SK-N-SH (cell line): ENCODE data around the gene MYLK4. TPM values are rescaled to one million over a fixed set of nuclear protein-coding genes. Genes with fewer than 3 reads are reported as not detected.

Experiments
- CTCF ChIA-PET: fragments of 300-600, 350-600 bp; formaldehyde crosslinking; extraction: SDS; loops from one replicate; lab custom pipeline; 2021; lab: Yijun Ruan, JAX
- POLR2A ChIA-PET: fragments of 350-600 bp; sonication (Branson Sonifier 250); formaldehyde crosslinking; extraction: SDS; loops from one replicate; lab custom pipeline; 2020; ENCODE audit warnings: antibody characterized with exemption, inconsistent platforms; lab: Yijun Ruan, JAX
- DNase-seq: peaks from one replicate; pipeline ENCODE4 v3.0.0; 2012
- H2AFZ ChIP-seq: fragments of 200-600 bp; sonication (generic); 2 replicates; pipeline ENCODE4 v1.8.1; 2016; ENCODE audit warnings: antibody characterized with exemption, mild to moderate bottlenecking, low read depth
- H3F3A ChIP-seq: fragments of 200-600 bp; sonication (generic); replicated peaks from 2 replicates; pipeline ENCODE3; 2016; ENCODE audit warnings: antibody characterized with exemption, mild to moderate bottlenecking; ENCODE audit not compliant: insufficient read depth
- H3K27ac ChIP-seq, 2 experiments: fragments of 200-500 bp in 1 of 2; fragments of 200-600 bp in 1 of 2; sonication (Bioruptor generic) in 1 of 2; sonication (generic), shearing (Covaris generic) in 1 of 2; 2 replicates each; pipeline versions ENCODE4 v1.5.1 to v1.6.1; 2014 to 2016; ENCODE audit warnings: low read depth in 2 of 2, inconsistent platforms in 1 of 2, low read length in 1 of 2, mild to moderate bottlenecking in 1 of 2, mixed read lengths in 1 of 2
- H3K27me3 ChIP-seq: fragments of 200-600 bp; sonication (generic), shearing (Covaris generic); 2 replicates; pipeline ENCODE4 v1.6.1; 2016; ENCODE audit warnings: mixed run types; ENCODE audit not compliant: insufficient read depth
- H3K36me3 ChIP-seq, 2 experiments: fragments of 200-500 bp in 1 of 2; fragments of 200-600 bp in 1 of 2; sonication (Bioruptor generic) in 1 of 2; sonication (generic) in 1 of 2; replicated peaks in 1 of 2; 2 replicates each; pipeline versions ENCODE3 to v1.5.1; 2014 to 2016; ENCODE audit warnings: low read length in 1 of 2, mild to moderate bottlenecking in 1 of 2; ENCODE audit not compliant: insufficient read depth in 2 of 2, control insufficient read depth in 1 of 2
- H3K4me1 ChIP-seq, 2 experiments: fragments of 200-500 bp in 1 of 2; fragments of 200-600 bp in 1 of 2; sonication (Bioruptor generic) in 1 of 2; sonication (generic), shearing (Covaris generic) in 1 of 2; 2 replicates each; pipeline versions ENCODE4 v1.5.1 to v1.6.1; 2014 to 2016; ENCODE audit warnings: low read depth in 1 of 2, low read length in 1 of 2, mixed run types in 1 of 2; ENCODE audit not compliant: insufficient read depth in 2 of 2, control insufficient read depth in 1 of 2
- H3K4me2 ChIP-seq: fragments of 200-600 bp; sonication (generic), shearing (Covaris generic); 2 replicates; pipeline ENCODE4 v1.6.1; 2017; ENCODE audit warnings: mixed run types
- H3K4me3 ChIP-seq, 2 experiments: fragments of 200-500 bp in 1 of 2; fragments of 200-600 bp in 1 of 2; sonication (Bioruptor generic) in 1 of 2; sonication (generic), shearing (Covaris generic) in 1 of 2; 2 replicates each; pipeline versions ENCODE4 v1.5.1 to v1.8.1; 2014 to 2016; ENCODE audit warnings: low read depth in 2 of 2, inconsistent platforms in 1 of 2, low read length in 1 of 2, mild to moderate bottlenecking in 1 of 2, mixed read lengths in 1 of 2, moderate library complexity in 1 of 2
- H3K79me2 ChIP-seq: fragments of 200-600 bp; sonication (generic); 2 replicates; pipeline ENCODE4 v1.8.1; 2017; ENCODE audit warnings: mild to moderate bottlenecking; ENCODE audit not compliant: insufficient read depth
- H3K9ac ChIP-seq: fragments of 200-600 bp; sonication (generic); 2 replicates; pipeline ENCODE4 v1.6.1; 2017; ENCODE audit warnings: mixed run types
- H3K9me2 ChIP-seq: fragments of 200-600 bp; sonication (generic); 2 replicates; pipeline ENCODE4 v1.6.1; 2017; ENCODE audit warnings: mixed run types
- H3K9me3 ChIP-seq: fragments of 200-600 bp; sonication (generic); 2 replicates; pipeline ENCODE4 v1.6.1; 2017; ENCODE audit warnings: mixed run types, mild to moderate bottlenecking, moderate library complexity
- H4K20me1 ChIP-seq: fragments of 200-600 bp; sonication (generic); 2 replicates; pipeline ENCODE4 v1.6.1; 2017; ENCODE audit warnings: mild to moderate bottlenecking, mixed run types; ENCODE audit not compliant: insufficient read depth
- CHD2 ChIP-seq: fragments of 150-350 bp; IDR thresholded peaks from 2 replicates; pipeline ENCODE4 v1.6.1; 2018; ENCODE audit warnings: low read length; ENCODE audit not compliant: partially characterized antibody
- ELF1 ChIP-seq: IDR thresholded peaks from 2 replicates; pipeline ENCODE4 v1.4.0; 2012
- FOSL2 ChIP-seq: IDR thresholded peaks from 2 replicates; pipeline ENCODE4 v1.4.0; 2012; ENCODE audit warnings: low read depth, mild to moderate bottlenecking, moderate library complexity, borderline replicate concordance
- MEF2A ChIP-seq: IDR thresholded peaks from 2 replicates; pipeline ENCODE4 v1.4.0; 2012; ENCODE audit warnings: low read depth, borderline replicate concordance
- POLR2AphosphoS5 ChIP-seq: IDR thresholded peaks from 2 replicates; pipeline ENCODE4 v1.6.1; 2012; ENCODE audit warnings: low read depth, low read length
- RCOR1 ChIP-seq: fragments of 150-350 bp; IDR thresholded peaks from 2 replicates; pipeline ENCODE4 v1.6.1; 2017; ENCODE audit warnings: antibody characterized with exemption, low read length
- RFX5 ChIP-seq: IDR thresholded peaks from 2 replicates; pipeline ENCODE4 v1.6.1; 2012; ENCODE audit warnings: mild to moderate bottlenecking, improper control_type of control experiment, low read length
- RXRA ChIP-seq: IDR thresholded peaks from 2 replicates; pipeline ENCODE4 v1.4.0; 2012; ENCODE audit warnings: low read depth, mild to moderate bottlenecking, borderline replicate concordance
- SIN3A ChIP-seq: IDR thresholded peaks from 2 replicates; pipeline ENCODE4 v1.6.1; 2012; ENCODE audit warnings: low read depth, mild to moderate bottlenecking, low read length, moderate library complexity, borderline replicate concordance
- SMC3 ChIP-seq: IDR thresholded peaks from 2 replicates; pipeline ENCODE4 v1.6.1; 2012; ENCODE audit warnings: low read depth, low read length, improper control_type of control experiment
- TEAD4 ChIP-seq: IDR thresholded peaks from 2 replicates; pipeline ENCODE4 v1.4.0; 2012; ENCODE audit warnings: mild to moderate bottlenecking, borderline replicate concordance; ENCODE audit not compliant: insufficient read depth
- YY1 ChIP-seq: IDR thresholded peaks from 2 replicates; pipeline ENCODE4 v1.4.0; 2012; ENCODE audit warnings: low read depth, mild to moderate bottlenecking
- WGBS: methylation state at CpG from one replicate; pipeline ENCODE4 v1.1.6; 2017; ENCODE audit warnings: low lambda C conversion rate; 5-methylcytosine and 5-hydroxymethylcytosine counted together
- polyA plus RNA-seq, 3 experiments: library from polyadenylated mRNA; depleted of rRNA; stranded (reverse); fragments of >200 nt; gene quantifications; 2 replicates each; pipeline ENCODE4 v1.2.3, GENCODE V29; 2012
- TF ChIP-seq, protein P1 (sequence below): IDR thresholded peaks from 2 replicates; pipeline ENCODE4; 2012
- TF ChIP-seq, protein P2 (sequence below): IDR thresholded peaks from 2 replicates; pipeline ENCODE4 v1.6.1; 2012; ENCODE audit warnings: mild to moderate bottlenecking, low read depth, low read length, moderate library complexity
- TF ChIP-seq, protein P3 (sequence below): fragments of 150-350 bp; IDR thresholded peaks from 2 replicates; pipeline ENCODE4 v1.6.1; 2017; ENCODE audit warnings: antibody characterized with exemption, low read length, low read depth, borderline replicate concordance
- TF ChIP-seq, protein P4 (sequence below): IDR thresholded peaks from 2 replicates; pipeline ENCODE4 v1.4.0; 2012; ENCODE audit warnings: low read depth
- TF ChIP-seq, protein P5 (sequence below): fragments of 150-350 bp; IDR thresholded peaks from 2 replicates; pipeline ENCODE4 v1.6.1; 2016; ENCODE audit warnings: mild to moderate bottlenecking, low read depth, low read length
- TF ChIP-seq, protein P6 (sequence below): IDR thresholded peaks from 2 replicates; pipeline ENCODE4 v1.4.0; 2012; ENCODE audit warnings: low read depth, borderline replicate concordance

The MYLK4 gene
- polyA plus RNA-seq (2012; rRNA removed): 0.16 and 0.18 TPM in 2 replicates
- polyA plus RNA-seq (2012; cell fraction: cytosol; rRNA removed): 0.17 and 0.20 TPM in 2 replicates
- 0.41 and 0.69 TPM in 2 replicates for polyA plus RNA-seq (2012; cell fraction: nucleus; rRNA removed)

DNA sequence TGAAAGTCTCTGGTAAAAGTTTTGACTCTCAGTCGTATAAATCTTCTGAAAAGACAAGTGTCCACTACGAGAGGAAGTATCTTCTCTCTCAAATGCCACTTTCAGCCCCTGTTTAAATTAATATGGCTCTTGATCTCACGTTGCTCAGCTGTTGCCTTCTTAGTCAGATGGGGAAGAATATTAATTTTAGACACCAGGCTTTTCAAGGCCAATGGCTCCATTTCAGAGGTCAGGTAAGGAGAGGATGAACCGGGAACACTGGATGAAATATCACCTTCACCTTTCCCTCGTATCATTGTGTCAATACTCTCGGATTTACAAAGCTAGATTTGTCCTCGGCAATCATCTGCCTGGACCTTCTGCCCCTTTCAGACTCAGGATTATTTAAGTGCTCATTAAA, at the start of gene MYLK4:
Gene MYLK4 (minus strand): TSS at position 91 of the 400 bp plus-strand sequence. CDS start 1,628 bp downstream, outside the sequence.
- no peak within 1 kb of the TSS for H3K4me2 ChIP-seq
- no peaks in the 10 kb centered on the region for H3K36me3 ChIP-seq
- no peak within 1 kb of the TSS for H3K9ac ChIP-seq
- 68% methylated on average over 7 of the region's 7 CpGs for WGBS
- no peaks in the 10 kb centered on the region for H3K79me2 ChIP-seq
- H3K4me3 ChIP-seq: peak within 1 kb of the TSS in 1 of 2 experiments; percentile 18; a peak in 1 of 4 replicates
- ChIA-PET CTCF (interaction anchor here (0.6 to 11.8 kb wide), 27 partner anchors 8 to 1154 kb away, joined by 3 to 176 read pairs (median 4); partner anchors contain the start of genes SERPINB1 and WRNIP1), POLR2A (no interaction called here)
- H3K27me3 ChIP-seq: no peaks in the 10 kb centered on the region
- H3K9me3 ChIP-seq: no peaks in the 10 kb centered on the region
- H3K27ac ChIP-seq: no peak within 1 kb of the TSS
- no peak for TF ChIP-seq CHD2
- TF ChIP-seq, protein P1, sequence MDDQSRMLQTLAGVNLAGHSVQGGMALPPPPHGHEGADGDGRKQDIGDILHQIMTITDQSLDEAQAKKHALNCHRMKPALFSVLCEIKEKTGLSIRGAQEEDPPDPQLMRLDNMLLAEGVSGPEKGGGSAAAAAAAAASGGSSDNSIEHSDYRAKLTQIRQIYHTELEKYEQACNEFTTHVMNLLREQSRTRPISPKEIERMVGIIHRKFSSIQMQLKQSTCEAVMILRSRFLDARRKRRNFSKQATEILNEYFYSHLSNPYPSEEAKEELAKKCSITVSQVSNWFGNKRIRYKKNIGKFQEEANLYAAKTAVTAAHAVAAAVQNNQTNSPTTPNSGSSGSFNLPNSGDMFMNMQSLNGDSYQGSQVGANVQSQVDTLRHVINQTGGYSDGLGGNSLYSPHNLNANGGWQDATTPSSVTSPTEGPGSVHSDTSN: no peak
- TF ChIP-seq ELF1: no peak
- no peaks in the 10 kb centered on the region for H3F3A ChIP-seq
- peaks cover 0 to 11% of the 10 kb centered on the region in 2 experiments; a peak in 3 of 4 replicates for H3K4me1 ChIP-seq
- no peaks in the 10 kb centered on the region for H3K9me2 ChIP-seq
- H2AFZ ChIP-seq: peak within 1 kb of the TSS; percentile 6; the same call in 1 of the 2 replicates
- no peak for DNase-seq
- no peaks in the 10 kb centered on the region for H4K20me1 ChIP-seq

DNA sequence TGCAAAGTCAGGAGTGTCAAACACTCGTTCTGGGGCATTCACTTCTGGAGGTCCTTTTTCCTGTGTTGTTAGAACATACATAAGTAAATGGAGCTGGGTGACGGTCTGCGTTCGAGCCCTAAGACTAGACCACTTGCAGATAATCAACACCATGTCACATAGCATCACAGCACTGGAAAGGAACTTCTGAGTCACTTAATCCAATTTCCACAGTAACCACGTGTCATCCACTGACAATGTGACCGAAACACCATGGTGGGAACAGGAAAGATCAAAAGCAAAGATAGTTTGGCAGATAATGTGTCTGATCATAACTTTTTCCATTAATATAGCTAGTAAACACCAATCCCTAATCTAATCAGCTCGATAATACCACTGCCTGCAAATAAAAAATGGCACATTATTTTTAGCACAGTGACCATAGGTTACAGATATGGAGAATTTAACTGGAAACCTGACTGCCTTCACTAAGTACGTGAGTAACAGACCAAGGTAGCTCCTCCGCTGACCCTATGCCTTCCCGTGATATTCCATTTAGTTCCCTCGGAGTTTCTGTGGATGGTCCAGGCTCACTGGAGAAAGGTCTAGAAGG, 49.3 kb upstream of the MYLK4 start:
- no peaks in the 10 kb centered on the region for H3F3A ChIP-seq
- POLR2A ChIA-PET: no interaction called here
- H3K36me3 ChIP-seq: no peaks in the 10 kb centered on the region
- H3K4me3 ChIP-seq: no peak overlapping the region
- no peak overlapping the region for H3K4me2 ChIP-seq
- no peak overlapping the region for H2AFZ ChIP-seq
- no peaks in the 10 kb centered on the region for H3K79me2 ChIP-seq
- no peaks in the 10 kb centered on the region for H4K20me1 ChIP-seq
- 74% methylated on average over 11 of the region's 11 CpGs for WGBS
- H3K9me2 ChIP-seq: no peaks in the 10 kb centered on the region
- CTCF ChIA-PET: interaction anchor here (0.8 to 1.8 kb wide), 3 partner anchors 9 to 46 kb away, joined by 3 to 10 read pairs (median 4); no protein-coding TSS in a partner anchor
- no peak for DNase-seq
- H3K4me1 ChIP-seq: peaks cover 0 to 19% of the 10 kb centered on the region in 2 experiments; a peak in 2 of 4 replicates
- no peaks in the 10 kb centered on the region for H3K27me3 ChIP-seq
- no peak overlapping the region for H3K9ac ChIP-seq
- H3K9me3 ChIP-seq: no peaks in the 10 kb centered on the region
- no peak overlapping the region for H3K27ac ChIP-seq
- TF ChIP-seq TEAD4 (no peak), RFX5 (no peak), MEF2A (no peak), SMC3 (no peak), POLR2AphosphoS5 (no peak), SIN3A (no peak), RXRA (no peak), CHD2 (no peak), RCOR1 (no peak), FOSL2 (no peak), YY1 (no peak)
- TF ChIP-seq, protein P2, sequence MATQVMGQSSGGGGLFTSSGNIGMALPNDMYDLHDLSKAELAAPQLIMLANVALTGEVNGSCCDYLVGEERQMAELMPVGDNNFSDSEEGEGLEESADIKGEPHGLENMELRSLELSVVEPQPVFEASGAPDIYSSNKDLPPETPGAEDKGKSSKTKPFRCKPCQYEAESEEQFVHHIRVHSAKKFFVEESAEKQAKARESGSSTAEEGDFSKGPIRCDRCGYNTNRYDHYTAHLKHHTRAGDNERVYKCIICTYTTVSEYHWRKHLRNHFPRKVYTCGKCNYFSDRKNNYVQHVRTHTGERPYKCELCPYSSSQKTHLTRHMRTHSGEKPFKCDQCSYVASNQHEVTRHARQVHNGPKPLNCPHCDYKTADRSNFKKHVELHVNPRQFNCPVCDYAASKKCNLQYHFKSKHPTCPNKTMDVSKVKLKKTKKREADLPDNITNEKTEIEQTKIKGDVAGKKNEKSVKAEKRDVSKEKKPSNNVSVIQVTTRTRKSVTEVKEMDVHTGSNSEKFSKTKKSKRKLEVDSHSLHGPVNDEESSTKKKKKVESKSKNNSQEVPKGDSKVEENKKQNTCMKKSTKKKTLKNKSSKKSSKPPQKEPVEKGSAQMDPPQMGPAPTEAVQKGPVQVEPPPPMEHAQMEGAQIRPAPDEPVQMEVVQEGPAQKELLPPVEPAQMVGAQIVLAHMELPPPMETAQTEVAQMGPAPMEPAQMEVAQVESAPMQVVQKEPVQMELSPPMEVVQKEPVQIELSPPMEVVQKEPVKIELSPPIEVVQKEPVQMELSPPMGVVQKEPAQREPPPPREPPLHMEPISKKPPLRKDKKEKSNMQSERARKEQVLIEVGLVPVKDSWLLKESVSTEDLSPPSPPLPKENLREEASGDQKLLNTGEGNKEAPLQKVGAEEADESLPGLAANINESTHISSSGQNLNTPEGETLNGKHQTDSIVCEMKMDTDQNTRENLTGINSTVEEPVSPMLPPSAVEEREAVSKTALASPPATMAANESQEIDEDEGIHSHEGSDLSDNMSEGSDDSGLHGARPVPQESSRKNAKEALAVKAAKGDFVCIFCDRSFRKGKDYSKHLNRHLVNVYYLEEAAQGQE: no peak
- TF ChIP-seq, protein P3, sequence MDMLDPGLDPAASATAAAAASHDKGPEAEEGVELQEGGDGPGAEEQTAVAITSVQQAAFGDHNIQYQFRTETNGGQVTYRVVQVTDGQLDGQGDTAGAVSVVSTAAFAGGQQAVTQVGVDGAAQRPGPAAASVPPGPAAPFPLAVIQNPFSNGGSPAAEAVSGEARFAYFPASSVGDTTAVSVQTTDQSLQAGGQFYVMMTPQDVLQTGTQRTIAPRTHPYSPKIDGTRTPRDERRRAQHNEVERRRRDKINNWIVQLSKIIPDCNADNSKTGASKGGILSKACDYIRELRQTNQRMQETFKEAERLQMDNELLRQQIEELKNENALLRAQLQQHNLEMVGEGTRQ: no peak
- TF ChIP-seq, protein P4, sequence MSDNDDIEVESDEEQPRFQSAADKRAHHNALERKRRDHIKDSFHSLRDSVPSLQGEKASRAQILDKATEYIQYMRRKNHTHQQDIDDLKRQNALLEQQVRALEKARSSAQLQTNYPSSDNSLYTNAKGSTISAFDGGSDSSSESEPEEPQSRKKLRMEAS: no peak
- TF ChIP-seq, protein P5, sequence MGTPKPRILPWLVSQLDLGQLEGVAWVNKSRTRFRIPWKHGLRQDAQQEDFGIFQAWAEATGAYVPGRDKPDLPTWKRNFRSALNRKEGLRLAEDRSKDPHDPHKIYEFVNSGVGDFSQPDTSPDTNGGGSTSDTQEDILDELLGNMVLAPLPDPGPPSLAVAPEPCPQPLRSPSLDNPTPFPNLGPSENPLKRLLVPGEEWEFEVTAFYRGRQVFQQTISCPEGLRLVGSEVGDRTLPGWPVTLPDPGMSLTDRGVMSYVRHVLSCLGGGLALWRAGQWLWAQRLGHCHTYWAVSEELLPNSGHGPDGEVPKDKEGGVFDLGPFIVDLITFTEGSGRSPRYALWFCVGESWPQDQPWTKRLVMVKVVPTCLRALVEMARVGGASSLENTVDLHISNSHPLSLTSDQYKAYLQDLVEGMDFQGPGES: no peak
- TF ChIP-seq, protein P6, sequence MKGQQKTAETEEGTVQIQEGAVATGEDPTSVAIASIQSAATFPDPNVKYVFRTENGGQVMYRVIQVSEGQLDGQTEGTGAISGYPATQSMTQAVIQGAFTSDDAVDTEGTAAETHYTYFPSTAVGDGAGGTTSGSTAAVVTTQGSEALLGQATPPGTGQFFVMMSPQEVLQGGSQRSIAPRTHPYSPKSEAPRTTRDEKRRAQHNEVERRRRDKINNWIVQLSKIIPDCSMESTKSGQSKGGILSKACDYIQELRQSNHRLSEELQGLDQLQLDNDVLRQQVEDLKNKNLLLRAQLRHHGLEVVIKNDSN: no peak
